Fibroblast of skin of back (primary cell): Measurements from ENCODE around the gene RPL37A.

ENCODE experiments used
- DNase-seq: peaks from one replicate; pipeline ENCODE4 v3.0.0-alpha.2; 2013

RPL37A gene

DNA sequence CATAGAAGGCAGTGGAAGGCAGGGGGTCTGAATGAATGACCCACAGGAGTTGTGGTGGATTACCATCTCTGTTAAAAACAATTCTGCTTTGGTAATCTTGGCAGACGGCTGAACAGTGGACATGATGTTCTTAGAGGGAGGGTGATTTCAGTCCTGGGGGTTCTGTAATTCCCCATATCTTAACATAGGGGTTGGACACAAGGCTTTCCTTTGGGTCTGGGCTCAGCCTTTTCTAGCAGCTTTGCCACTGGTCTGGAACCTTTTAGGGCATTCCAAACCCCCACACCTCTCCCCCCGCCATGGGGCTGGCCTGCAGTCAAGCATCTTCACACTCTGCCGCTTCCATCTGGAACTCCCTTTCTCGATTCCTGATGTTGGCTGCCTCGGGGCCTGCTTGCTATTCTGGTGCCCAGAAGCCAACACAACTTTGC is 50.3 kb downstream of the RPL37A start:
- peak; percentile 48 for DNase-seq

DNA sequence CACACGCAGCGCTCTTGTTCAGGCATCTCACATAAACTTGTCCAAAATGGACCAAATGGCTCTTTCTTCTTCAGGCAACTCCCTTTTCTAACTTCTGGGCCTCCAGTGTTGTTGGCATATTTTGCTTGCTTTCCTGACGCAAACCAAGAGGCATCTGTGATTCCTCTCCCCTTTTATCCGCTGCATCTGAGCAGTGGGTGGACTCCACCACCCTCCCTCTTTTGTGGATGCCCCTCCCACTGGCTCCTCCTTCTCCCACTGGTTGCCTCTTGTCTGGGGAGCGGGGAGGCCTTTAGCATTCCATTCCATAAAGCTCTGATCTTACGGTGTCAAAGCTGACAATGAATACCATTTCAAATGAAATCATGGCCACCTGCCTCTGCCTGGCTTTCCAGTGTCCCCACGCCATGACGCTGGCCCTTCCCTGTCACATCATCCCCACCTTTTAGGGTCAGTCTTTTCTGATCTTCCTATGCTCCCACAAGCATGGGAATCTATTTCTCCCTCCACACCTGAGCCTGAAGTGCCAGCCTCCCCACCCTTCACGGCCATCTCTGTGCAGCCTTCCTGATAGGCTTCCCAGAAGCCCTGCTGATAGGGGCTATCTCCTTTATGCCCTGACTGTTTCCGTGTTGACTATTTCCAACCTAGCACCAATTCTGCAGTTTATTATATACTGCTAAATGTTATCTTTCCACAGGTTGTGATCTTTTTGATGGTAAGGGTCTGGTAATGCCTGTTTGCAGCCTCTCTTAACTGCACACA is 51.5 kb downstream of the RPL37A start:
- peak; percentile 70 for DNase-seq

DNA sequence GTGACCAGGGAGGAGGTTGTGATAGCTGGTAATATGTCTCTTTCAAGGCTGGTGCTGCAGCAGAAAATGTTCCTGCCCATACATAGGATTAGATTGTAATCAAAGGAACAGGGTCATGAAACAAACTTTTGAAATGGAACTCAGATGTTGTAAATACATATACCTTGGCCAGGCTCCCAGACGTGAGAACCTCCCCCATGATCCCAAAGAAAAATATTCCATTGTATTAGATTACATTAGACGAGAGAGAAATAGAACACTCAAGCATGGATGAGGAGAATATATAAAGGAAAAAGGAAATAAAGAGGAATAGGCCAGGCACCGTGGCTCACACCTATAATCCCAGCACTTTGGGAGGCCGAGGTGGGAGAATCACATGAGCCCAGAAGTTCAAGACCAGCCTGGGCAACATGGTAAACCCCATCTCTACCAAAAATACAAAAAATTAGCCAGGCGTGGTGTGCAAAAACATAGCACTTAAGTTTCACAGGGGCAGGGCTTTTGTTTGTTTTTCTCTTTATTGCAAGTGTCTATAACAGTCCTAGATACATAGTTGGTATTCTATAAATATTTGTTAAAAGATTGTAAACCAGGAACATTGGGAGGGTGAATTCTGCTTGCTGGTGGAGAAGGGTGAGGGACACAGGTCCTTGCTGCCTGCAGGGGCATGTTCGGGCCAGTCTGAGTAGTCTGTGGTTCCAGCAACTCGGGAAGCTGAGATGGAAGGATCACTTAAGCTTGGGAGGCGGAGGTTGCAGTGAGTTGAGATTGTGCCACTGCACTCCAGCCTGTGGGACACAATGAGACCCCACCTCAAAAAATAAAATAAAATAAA is 52.8 kb downstream of the RPL37A start:
- peak; percentile 75 for DNase-seq

DNA sequence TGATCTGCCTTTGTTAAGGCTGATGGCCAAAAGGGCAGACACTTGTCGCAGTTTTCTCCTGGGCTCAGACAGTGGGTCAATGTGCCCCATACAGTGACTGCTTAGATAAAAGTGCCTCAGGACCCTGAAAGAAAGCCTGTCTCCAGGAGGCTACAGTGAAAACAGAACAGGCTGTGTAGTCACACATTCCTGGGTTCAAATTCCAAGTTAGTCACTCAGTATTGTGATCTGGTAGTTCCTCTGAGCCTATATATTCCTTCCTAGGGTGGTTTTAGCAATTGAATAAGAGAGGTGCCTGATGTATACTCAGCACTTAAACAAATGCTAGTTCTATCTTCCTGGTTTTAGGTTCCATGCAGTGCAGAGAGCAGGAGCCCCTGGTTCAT is 54.4 kb downstream of the RPL37A start:
- DNase-seq: peak; percentile 91
